ENCODE results near the gene TOMM20.
"Not testable (repeated sequence)": the region's sequence is repeated elsewhere in the genome, so short reads cannot be mapped to it uniquely, and the experiment has no call there.

TOMM20 gene

GRCh38 chr1:235077571-235078479 lies 50.8 kb downstream of the TOMM20 start:
- DNase-seq, result peak; percentile 87

GRCh38 chr1:235077163-235077540 lies 51.5 kb downstream of the TOMM20 start:
- DNase-seq, result no peak

GRCh38 chr1:235076504-235077162 lies 52.0 kb downstream of the TOMM20 start:
- no peak for DNase-seq

- DNase-seq, result peak; percentile 82
Observed at GRCh38 chr1:235075777-235076308, 52.8 kb downstream of the TOMM20 start.

GRCh38 chr1:235075048-235075776 lies 53.4 kb downstream of the TOMM20 start:
- DNase-seq, result peak; percentile 98

- peak; percentile 86 for DNase-seq
Observed at GRCh38 chr1:235074523-235075047, 54.1 kb downstream of the TOMM20 start.

GRCh38 chr1:235073968-235074522 lies 54.6 kb downstream of the TOMM20 start:
- no peak for DNase-seq

GRCh38 chr1:235073331-235073967 lies 55.2 kb downstream of the TOMM20 start:
- DNase-seq, result peak; percentile 87

GRCh38 chr1:235072577-235072976 lies 56.1 kb downstream of the TOMM20 start:
- not testable (repeated sequence) for DNase-seq

- no peak for DNase-seq
Observed at GRCh38 chr1:235072096-235072495, 56.5 kb downstream of the TOMM20 start.

- DNase-seq, result no peak
Observed at GRCh38 chr1:235070819-235071218, 57.8 kb downstream of the TOMM20 start.

- DNase-seq, result no peak
Observed at GRCh38 chr1:235069577-235070563, 58.8 kb downstream of the TOMM20 start.

- no peak for DNase-seq
Observed at GRCh38 chr1:235069176-235069575, 59.5 kb downstream of the TOMM20 start.

GRCh38 chr1:235068158-235069121 lies 60.2 kb downstream of the TOMM20 start:
- no peak for DNase-seq

- peak; percentile 83 for DNase-seq
Observed at GRCh38 chr1:235067396-235068157, 61.1 kb downstream of the TOMM20 start.

- peak; percentile 56 for DNase-seq
Observed at GRCh38 chr1:235063068-235063765, 65.4 kb downstream of the TOMM20 start.

GRCh38 chr1:235060607-235061470 lies 67.8 kb downstream of the TOMM20 start:
- no peak for DNase-seq

Measured in inflammatory macrophage treated with lipopolysaccharide for 4 hours (primary cell).